GM19324 (cell line): ENCODE measurements around the gene CCDC9B.

Experiments
- ATAC-seq: cut with Tn5 transposase; IDR thresholded peaks from one replicate; pipeline ENCODE4 v1.9.1; 2021; ENCODE audit warnings: mild to moderate bottlenecking, moderate library complexity; ENCODE audit not compliant: unreplicated experiment, low FRiP score

CCDC9B gene

GRCh38 chr15:40331637-40332036 lies 9.1 kb downstream of the CCDC9B start:
- ATAC-seq, result no peak

- ATAC-seq, result no peak
These were observed 9.7 kb downstream of the CCDC9B start for GRCh38 chr15:40331026-40331425.

GRCh38 chr15:40330368-40330836 lies 10.3 kb downstream of the CCDC9B start:
- no peak for ATAC-seq

- ATAC-seq, result no peak
These were observed 10.9 kb downstream of the CCDC9B start for GRCh38 chr15:40329804-40330203.

GRCh38 chr15:40328751-40329150 lies 12.0 kb downstream of the CCDC9B start:
- ATAC-seq, result no peak

GRCh38 chr15:40328176-40328575 lies 12.6 kb downstream of the CCDC9B start:
- ATAC-seq, result no peak

- no peak for ATAC-seq
These were observed 13.3 kb downstream of the CCDC9B start for GRCh38 chr15:40327457-40327856.

- no peak for ATAC-seq
These were observed 15.0 kb downstream of the CCDC9B start for GRCh38 chr15:40325700-40326099.

GRCh38 chr15:40325188-40325587 lies 15.6 kb downstream of the CCDC9B start:
- no peak for ATAC-seq

- ATAC-seq, result peak; percentile 22
These were observed 16.5 kb downstream of the CCDC9B start for GRCh38 chr15:40323953-40324937.

- peak; percentile 90 for ATAC-seq
These were observed 17.3 kb downstream of the CCDC9B start, which contains the start of gene INAFM2 for GRCh38 chr15:40323239-40323952. Gene INAFM2 (plus strand): TSS chr15:40323692. CDS start chr15:40324056, 364 bp downstream.

- no peak for ATAC-seq
These were observed 18.1 kb downstream of the CCDC9B start for GRCh38 chr15:40322531-40323238.

GRCh38 chr15:40320931-40321371 lies 19.8 kb downstream of the CCDC9B start:
- ATAC-seq, result no peak

GRCh38 chr15:40320409-40320808 lies 20.3 kb downstream of the CCDC9B start:
- no peak for ATAC-seq

GRCh38 chr15:40317580-40317979 lies 23.2 kb downstream of the CCDC9B start:
- no peak for ATAC-seq

- no peak for ATAC-seq
These were observed 23.8 kb downstream of the CCDC9B start for GRCh38 chr15:40316931-40317330.

GRCh38 chr15:40314723-40315276 lies 25.9 kb downstream of the CCDC9B start:
- ATAC-seq, result no peak

- ATAC-seq, result no peak
These were observed 27.0 kb downstream of the CCDC9B start for GRCh38 chr15:40313531-40314398.
